OCI-LY3 (cell line): ENCODE results near the gene GSDME.

Experiments
- EZH2phosphoT487 ChIP-seq: fragments of 200-600 bp; shearing (Covaris generic); IDR thresholded peaks from 2 replicates; pipeline ENCODE4 v1.6.1; 2018; ENCODE audit warnings: antibody characterized with exemption, mixed run types, low read depth
- TF ChIP-seq, protein P1 (sequence below): fragments of 200-600, 300-600 bp; sonication (generic); IDR thresholded peaks from 2 replicates; pipeline ENCODE4 v1.5.1; 2014; ENCODE audit warnings: antibody characterized with exemption, low read length, low read depth

DNA sequence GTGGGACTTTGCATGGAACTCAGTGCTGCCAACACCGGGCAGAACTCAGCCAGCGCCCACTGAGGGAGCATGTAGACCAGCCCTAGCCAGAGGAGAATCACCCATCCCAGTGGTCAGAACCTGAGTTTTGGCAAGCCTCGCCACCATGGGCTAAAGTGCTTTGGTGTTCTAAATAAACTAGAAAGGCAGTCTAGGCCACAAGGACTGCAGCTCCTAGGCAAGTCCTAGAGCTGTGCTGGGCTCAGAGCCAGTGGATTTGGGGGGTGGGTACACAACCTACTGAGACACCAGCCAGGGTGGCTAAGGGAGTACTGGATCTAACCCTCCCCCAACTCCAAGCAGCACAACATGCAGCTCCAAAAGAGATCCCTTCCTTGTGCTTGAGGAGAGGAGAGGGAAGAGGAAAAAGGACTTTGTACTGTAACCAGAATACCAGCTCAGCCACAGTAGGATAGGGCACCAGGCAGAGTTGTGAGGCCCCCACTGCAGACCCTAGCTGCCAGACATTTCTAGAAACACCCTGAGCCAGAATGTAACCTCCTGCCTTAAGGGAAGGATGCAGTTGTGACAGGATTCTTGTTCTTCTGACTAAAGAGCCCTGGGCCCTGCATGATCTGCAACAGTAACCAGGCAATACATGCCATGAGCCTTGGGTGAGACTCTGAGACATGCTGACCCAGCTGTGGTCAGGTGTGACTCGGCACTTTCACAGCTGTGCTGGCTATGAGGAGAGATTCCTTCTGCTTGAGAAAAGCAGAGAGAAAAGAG, 24.4 kb downstream of the GSDME start:
- TF ChIP-seq, protein P1, sequence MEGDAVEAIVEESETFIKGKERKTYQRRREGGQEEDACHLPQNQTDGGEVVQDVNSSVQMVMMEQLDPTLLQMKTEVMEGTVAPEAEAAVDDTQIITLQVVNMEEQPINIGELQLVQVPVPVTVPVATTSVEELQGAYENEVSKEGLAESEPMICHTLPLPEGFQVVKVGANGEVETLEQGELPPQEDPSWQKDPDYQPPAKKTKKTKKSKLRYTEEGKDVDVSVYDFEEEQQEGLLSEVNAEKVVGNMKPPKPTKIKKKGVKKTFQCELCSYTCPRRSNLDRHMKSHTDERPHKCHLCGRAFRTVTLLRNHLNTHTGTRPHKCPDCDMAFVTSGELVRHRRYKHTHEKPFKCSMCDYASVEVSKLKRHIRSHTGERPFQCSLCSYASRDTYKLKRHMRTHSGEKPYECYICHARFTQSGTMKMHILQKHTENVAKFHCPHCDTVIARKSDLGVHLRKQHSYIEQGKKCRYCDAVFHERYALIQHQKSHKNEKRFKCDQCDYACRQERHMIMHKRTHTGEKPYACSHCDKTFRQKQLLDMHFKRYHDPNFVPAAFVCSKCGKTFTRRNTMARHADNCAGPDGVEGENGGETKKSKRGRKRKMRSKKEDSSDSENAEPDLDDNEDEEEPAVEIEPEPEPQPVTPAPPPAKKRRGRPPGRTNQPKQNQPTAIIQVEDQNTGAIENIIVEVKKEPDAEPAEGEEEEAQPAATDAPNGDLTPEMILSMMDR = no peak
- TF ChIP-seq EZH2phosphoT487 = no peak
